CD4-positive, alpha-beta T cell treated with Interleukin-10 for 1 hour (primary cell): Measurements from ENCODE around the gene FILIP1.
A peak's percentile ranks its signal among the peaks of the same experiment; 100 is the strongest.

Experiments
- DNase-seq: peaks from one replicate; pipeline ENCODE4 v3.0.0-alpha.2; 2020

Gene FILIP1, protein sequence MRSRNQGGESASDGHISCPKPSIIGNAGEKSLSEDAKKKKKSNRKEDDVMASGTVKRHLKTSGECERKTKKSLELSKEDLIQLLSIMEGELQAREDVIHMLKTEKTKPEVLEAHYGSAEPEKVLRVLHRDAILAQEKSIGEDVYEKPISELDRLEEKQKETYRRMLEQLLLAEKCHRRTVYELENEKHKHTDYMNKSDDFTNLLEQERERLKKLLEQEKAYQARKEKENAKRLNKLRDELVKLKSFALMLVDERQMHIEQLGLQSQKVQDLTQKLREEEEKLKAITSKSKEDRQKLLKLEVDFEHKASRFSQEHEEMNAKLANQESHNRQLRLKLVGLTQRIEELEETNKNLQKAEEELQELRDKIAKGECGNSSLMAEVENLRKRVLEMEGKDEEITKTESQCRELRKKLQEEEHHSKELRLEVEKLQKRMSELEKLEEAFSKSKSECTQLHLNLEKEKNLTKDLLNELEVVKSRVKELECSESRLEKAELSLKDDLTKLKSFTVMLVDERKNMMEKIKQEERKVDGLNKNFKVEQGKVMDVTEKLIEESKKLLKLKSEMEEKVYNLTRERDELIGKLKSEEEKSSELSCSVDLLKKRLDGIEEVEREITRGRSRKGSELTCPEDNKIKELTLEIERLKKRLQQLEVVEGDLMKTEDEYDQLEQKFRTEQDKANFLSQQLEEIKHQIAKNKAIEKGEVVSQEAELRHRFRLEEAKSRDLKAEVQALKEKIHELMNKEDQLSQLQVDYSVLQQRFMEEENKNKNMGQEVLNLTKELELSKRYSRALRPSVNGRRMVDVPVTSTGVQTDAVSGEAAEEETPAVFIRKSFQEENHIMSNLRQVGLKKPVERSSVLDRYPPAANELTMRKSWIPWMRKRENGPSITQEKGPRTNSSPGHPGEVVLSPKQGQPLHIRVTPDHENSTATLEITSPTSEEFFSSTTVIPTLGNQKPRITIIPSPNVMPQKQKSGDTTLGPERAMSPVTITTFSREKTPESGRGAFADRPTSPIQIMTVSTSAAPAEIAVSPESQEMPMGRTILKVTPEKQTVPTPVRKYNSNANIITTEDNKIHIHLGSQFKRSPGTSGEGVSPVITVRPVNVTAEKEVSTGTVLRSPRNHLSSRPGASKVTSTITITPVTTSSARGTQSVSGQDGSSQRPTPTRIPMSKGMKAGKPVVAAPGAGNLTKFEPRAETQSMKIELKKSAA (N-terminal part only)

DNA sequence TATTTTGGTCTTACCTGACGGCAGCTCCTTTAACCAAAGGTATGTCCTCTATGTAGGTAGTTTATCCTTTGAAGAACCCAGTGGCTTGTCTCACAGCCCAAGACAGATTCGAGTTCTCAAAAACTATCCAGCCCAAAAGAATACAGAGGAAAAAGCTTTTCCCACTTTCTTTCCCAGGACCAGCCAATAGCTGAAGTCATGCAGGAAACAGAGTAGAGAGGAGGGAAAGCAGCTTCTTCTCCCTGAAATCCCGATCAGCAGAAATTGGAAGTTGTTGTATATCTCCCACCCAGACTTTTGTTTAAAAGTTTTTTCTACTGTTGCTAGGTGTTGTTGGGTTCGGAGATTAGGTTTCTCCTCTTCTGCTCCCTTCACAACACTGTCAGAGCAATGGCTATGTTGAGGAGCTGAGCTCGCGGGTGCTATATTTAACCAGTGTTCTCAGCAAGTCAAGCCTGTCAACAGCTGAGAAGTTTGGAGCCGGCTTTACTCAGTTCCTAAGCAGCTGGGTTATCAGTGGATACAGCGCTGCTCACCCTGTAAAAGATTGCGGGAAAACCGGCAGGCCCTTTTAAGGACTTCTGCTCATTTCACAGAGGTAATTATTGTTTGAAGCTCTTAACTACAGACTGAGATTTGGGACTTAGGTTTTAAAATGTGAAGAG is at the start of gene FILIP1:
Gene FILIP1 (minus strand): TSS at position 401 of the 665 bp plus-strand sequence. CDS start 78,828 bp downstream, outside the sequence.
- DNase-seq, result no peak

DNA sequence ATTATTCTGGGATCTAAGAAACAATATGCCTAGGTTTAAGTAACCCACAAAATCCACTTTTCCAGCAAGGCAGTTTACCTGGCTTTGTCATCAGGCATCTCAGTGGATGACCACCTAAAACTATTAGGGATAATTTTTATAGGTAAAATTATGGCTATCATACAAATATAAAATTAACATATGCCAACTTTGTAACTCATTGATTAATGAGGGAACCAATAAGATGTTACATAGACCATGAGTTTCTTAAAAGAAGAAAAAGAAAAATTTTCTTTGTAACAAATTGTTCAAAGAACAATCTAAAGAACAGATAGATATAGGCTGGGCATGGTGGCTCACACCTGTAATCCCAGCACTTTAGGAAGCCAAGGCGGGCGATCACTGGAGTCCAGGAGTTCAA is 49.7 kb upstream of the FILIP1 start:
- no peak for DNase-seq

DNA sequence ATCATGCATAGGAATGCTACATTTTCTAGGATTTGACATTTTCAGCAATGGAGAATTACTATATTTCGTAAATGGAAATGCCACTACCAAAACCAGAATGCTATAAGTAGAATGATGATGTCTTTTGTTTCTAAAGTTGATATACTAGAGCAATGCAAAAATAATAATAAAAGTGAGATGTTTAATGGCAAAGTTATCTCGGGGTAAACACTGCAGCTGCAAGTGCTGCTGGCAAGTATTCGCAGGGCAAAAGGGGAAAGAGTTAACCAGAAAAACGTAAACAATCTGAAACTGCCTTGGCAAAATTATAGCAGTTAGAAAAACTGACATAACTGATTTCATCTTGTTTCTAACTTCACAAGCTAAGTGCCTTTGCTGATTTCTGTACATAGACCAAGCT is 45.5 kb upstream of the FILIP1 start:
- no peak for DNase-seq

- no peak for DNase-seq
Measured at GRCh38 chr6:75532521-75532920, 38.9 kb upstream of the FILIP1 start.

- no peak for DNase-seq
Measured at GRCh38 chr6:75531174-75531573, 37.6 kb upstream of the FILIP1 start.

- no peak for DNase-seq
Measured at GRCh38 chr6:75530696-75531095, 37.1 kb upstream of the FILIP1 start.

- DNase-seq, result no peak
Measured at GRCh38 chr6:75528423-75528822, 34.8 kb upstream of the FILIP1 start.

GRCh38 chr6:75526502-75527127 is 33.0 kb upstream of the FILIP1 start:
- DNase-seq, result peak; percentile 72

GRCh38 chr6:75525682-75526081 is 32.1 kb upstream of the FILIP1 start:
- no peak for DNase-seq

DNA sequence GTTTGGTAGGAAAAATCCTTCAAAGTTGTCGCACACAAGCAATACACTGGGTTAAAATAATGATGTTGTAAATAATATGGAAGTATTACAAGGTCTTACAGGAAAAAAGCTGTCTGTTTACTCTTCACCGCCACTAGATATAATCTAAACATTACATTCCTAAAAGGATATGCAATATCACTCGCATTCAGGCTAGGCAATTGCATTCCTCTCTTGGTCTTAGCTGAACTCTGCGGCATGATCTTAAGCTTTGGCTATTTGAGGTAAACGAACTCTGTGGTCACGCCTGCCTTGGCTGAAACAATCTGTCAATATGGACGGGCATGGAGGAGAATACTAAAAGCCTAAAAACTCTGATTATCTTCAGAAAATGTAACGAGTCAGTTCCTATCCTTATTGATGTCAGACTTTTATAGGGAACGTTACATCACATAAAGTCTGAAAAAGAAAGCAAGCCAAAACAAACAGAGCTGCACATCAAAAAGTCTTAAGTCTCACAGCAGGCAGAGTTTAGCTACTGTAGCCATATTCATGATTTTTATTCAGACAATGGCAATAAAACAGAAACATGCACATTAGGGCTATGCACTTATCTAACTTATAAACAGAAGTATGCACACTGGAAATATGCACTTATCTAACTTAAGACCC is 30.8 kb upstream of the FILIP1 start:
- no peak for DNase-seq

GRCh38 chr6:75516757-75517156 is 23.2 kb upstream of the FILIP1 start:
- DNase-seq, result no peak

- DNase-seq, result no peak
Measured at GRCh38 chr6:75512591-75512990, 19.0 kb upstream of the FILIP1 start.

- DNase-seq, result no peak
Measured at GRCh38 chr6:75505424-75505823, 11.8 kb upstream of the FILIP1 start.

DNA sequence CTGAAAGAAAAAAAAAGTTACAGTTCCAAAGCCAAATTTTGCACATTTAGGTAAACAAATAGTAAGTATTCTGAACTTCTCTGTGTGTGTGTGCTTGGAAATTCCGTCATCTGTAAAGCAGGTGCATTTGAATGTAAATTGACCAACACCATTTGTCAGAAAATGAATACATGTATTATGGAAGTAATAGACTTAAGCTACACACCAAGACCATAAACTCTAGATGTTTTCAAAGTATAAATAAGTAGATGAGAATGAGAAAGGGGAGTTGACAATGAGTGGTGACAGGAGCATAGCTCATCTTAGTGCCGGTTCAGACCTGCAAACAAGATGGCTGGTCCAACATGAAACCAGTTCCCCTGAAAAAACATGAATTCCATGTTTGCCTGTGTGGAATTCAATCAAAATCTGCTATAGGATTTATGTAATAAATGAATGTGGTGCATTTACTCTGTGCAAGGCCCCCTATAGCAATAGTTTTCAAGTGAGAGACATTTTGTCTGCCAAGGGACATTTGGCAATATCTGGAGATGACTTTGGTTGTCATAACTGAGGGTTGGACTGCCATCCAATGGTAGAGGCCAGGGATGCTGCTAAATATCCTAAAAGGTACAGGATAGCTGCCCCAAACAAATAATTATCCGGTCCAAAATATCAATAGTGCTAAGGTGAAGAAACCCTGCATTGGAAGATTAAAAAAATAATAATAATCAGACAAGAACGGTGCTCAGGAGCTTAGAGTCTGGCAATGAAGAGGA is 11.0 kb upstream of the FILIP1 start:
- DNase-seq, result no peak

- DNase-seq, result no peak
Measured at GRCh38 chr6:75503291-75503690, 9.7 kb upstream of the FILIP1 start.

GRCh38 chr6:75502884-75503283 is 9.3 kb upstream of the FILIP1 start:
- no peak for DNase-seq

GRCh38 chr6:75501756-75502155 is 8.2 kb upstream of the FILIP1 start:
- DNase-seq, result no peak

DNA sequence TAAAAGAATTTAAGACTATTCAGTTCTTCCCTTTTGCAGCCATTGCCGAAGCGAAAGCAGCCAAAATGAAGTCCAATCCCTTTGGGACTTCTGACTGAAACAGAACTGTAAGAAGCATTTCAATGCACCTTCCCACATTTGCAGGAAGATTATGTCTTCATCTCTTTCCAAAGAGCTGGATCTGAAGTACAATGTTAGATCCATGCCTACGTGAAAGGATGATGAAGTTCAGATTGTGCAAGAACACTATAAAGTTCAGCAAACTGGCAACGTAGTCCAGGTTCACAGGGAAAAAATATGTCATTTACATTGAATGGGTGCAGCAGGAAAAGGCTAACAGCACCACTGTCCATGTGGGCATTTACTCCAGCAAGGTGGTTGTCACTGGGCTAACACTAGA is 6.0 kb upstream of the FILIP1 start:
- DNase-seq, result no peak

- DNase-seq, result no peak
Measured at GRCh38 chr6:75498862-75499261, 5.3 kb upstream of the FILIP1 start.

DNA sequence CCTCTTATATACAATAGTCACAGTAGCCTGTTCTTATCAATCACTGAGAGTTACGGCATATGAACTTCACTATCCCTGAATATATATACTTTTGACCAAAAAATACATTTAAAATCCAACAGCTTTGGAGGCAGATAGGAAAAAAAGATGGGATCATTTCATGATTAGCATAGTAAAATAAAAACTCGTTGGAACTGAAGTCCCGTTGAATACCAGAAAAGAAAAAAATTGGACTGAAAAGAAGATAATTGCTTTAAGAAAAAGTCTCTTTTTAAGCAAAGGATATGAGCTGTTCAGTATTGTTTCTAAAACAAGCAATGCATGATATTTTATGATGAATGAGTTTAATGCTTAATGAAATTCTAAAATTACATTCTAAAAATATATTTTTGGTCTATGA is 4.4 kb upstream of the FILIP1 start:
- DNase-seq, result no peak

- DNase-seq, result no peak
Measured at GRCh38 chr6:75495011-75495410, 1.4 kb upstream of the FILIP1 start.
